Measurements from ENCODE around the gene NOD1. TPM values are rescaled to one million over a fixed set of nuclear protein-coding genes. Genes with fewer than 3 reads are reported as not detected.

The NOD1 gene
- total and polyA plus RNA-seq, 3 donors from 2014 or later: 4.6 to 12.9 (median 11.9) TPM

DNA sequence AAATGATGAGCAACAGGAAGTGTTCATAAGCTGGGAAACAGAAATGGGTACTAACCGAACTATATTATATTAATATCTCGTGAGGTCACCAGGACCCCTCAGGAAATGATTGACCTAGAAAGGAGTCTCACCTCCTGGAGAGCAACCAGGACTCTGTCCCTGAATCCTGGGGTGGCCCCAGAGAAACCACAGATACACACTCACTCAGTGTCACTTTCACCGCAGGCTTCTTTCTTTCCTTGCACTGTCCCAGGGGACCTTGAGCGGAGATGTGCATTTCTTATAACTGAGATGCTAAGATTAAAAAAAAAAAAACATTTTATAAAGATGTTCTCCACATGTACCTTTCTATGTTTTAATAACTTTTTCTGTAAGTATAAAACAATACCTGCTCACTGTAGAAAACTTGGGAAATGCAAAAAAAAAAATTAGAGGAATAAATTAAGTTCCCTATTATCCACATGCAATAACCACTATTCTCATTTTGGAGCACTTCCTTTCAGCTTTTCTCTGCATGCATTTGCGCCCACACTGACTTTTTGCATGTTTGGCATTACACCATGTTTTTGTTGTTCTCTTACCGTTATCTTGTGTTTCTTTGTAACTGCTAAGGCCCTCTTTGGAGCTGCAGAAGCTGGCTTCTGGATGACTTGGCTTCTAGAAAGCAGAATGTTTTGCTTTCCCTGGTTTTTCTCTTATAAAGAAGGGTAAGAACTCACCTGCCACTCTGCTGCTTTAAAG is 15.0 kb downstream of the NOD1 start:
- no peaks in the 10 kb centered on the region for H3K36me3 ChIP-seq (ENCODE audit: low read depth, missing control alignments)
- no peak for DNase-seq
- H3K4me3 ChIP-seq: no peak overlapping the region
- TF ChIP-seq POLR2A (IDR thresholded peaks at IDR 0.05): no peak
- TF ChIP-seq, protein P1, sequence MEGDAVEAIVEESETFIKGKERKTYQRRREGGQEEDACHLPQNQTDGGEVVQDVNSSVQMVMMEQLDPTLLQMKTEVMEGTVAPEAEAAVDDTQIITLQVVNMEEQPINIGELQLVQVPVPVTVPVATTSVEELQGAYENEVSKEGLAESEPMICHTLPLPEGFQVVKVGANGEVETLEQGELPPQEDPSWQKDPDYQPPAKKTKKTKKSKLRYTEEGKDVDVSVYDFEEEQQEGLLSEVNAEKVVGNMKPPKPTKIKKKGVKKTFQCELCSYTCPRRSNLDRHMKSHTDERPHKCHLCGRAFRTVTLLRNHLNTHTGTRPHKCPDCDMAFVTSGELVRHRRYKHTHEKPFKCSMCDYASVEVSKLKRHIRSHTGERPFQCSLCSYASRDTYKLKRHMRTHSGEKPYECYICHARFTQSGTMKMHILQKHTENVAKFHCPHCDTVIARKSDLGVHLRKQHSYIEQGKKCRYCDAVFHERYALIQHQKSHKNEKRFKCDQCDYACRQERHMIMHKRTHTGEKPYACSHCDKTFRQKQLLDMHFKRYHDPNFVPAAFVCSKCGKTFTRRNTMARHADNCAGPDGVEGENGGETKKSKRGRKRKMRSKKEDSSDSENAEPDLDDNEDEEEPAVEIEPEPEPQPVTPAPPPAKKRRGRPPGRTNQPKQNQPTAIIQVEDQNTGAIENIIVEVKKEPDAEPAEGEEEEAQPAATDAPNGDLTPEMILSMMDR (IDR thresholded peaks at IDR 0.05): no peak
- WGBS, 2 donors: 62 to 67% methylated on average over 6 of the region's 6 CpGs
- H3K27me3 ChIP-seq: no peaks in the 10 kb centered on the region
- H3K27ac ChIP-seq: peak overlapping the region in 1 of 2 donors; percentile 8
- no peaks in the 10 kb centered on the region for H3K9me3 ChIP-seq
- intact Hi-C loops (cut with DNase I; ENCODE audit: low total_unique reads): no loop called here
- H3K4me1 ChIP-seq: peaks cover 19% of the 10 kb centered on the region

DNA sequence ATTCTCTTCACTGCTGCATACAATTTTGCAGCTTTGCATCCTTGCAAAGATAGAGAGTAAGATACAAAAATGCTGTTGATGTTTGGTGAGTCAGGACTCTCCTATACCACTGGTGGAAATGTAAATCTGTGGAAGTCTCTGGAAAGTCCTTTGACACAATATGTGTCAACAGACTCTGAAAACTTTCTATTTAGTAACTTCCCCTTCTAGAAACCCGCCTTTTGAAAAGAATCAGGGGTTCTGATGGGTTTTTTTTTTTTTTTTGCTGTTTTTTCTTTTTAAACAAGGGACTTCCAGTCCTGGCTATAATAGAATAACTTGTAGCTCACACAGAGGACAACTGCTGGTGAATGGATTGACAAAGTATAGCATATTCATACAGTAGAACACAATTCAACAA is 16.4 kb downstream of the NOD1 start:
- Histone ChIP-seq H3K36me3 (ENCODE audit: low read depth, missing control alignments) (no peaks in the 10 kb centered on the region), H3K4me3 (no peak overlapping the region), H3K27me3 (no peaks in the 10 kb centered on the region), H3K9me3 (no peaks in the 10 kb centered on the region), H3K4me1 (peaks cover 17% of the 10 kb centered on the region), H3K27ac (no peak overlapping the region)
- no peak for DNase-seq
- TF ChIP-seq, protein P1 (IDR thresholded peaks at IDR 0.05): no peak
- no peak for TF ChIP-seq POLR2A (IDR thresholded peaks at IDR 0.05)
- intact Hi-C loops (cut with DNase I; ENCODE audit: low total_unique reads): no loop called here
- 86 to 94% methylated on average over 1 of the region's 1 CpG for WGBS, 2 donors

DNA sequence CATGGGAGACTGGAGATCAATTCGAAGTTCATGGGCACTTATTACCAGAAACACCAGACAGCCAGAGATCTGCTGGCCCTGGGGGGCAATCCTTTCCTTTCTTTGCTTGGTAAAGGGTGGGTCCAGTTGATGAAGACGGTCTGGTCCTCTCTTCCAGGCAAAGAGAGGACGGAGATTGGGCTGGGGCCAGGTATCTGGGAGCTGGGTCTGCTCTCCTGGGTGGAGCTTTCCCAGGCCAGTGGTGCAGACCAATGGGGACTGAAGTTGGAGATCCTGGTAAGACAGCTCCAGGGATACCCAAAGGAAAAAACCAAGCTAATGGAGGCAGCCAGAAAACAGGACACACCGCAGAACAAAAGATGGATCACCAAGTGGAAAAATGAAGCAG is 18.3 kb downstream of the NOD1 start:
- whole genome bisulfite sequencing, 2 donors: 74 to 86% methylated on average over 4 of the region's 4 CpGs
- H3K4me3 ChIP-seq: no peak overlapping the region
- DNase-seq: no peak
- H3K36me3 ChIP-seq (ENCODE audit: low read depth, missing control alignments): no peaks in the 10 kb centered on the region
- no peaks in the 10 kb centered on the region for H3K9me3 ChIP-seq
- H3K27me3 ChIP-seq: no peaks in the 10 kb centered on the region
- TF ChIP-seq POLR2A (IDR thresholded peaks at IDR 0.05): no peak
- TF ChIP-seq, protein P1 (IDR thresholded peaks at IDR 0.05): no peak
- no peak overlapping the region for H3K27ac ChIP-seq
- intact Hi-C loops (cut with DNase I; ENCODE audit: low total_unique reads): no loop called here
- H3K4me1 ChIP-seq: peaks cover 9% of the 10 kb centered on the region

DNA sequence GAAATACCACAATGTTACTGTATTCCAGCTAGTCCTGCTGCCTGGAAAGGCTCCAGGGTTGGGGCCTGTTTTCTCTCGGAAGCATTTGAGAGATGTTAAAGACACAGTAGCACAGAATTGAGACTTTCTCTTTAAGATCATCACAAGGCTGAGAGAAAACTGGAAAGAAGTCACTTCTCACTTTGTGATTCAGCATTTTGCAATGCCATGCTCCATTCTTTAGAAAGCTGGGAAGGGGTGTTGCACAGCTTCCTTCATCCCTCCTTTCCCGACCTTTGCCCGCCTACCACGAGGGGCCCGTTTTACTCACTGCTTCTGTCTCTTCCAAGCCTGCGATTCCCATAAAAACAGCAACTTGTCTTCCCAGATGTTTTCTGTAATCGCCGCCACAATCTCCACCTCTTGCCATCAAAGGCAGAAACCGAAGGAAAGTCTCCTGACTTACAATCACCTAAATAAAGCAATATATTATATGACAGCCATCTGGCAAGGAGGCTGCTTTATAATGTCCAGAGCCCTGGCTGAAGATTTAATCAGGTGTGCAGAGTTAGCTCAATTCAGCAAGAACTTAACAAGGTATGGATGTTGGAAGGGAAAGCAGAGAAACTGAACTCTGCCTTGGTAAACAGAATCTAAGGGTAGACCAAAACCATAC is 18.9 kb downstream of the NOD1 start:
- TF ChIP-seq, protein P1 (IDR thresholded peaks at IDR 0.05): no peak
- no peak for TF ChIP-seq POLR2A (IDR thresholded peaks at IDR 0.05)
- DNase-seq: peak; percentile 78
- WGBS, 2 donors: 39 to 54% methylated on average over 9 of the region's 9 CpGs
- intact Hi-C loops (cut with DNase I; ENCODE audit: low total_unique reads): no loop called here
- Histone ChIP-seq H3K27ac (peak overlapping the region in 1 of 2 donors; percentile 49), H3K9me3 (no peaks in the 10 kb centered on the region), H3K36me3 (ENCODE audit: low read depth, missing control alignments) (no peaks in the 10 kb centered on the region), H3K4me1 (peaks cover 9% of the 10 kb centered on the region), H3K27me3 (no peaks in the 10 kb centered on the region), H3K4me3 (no peak overlapping the region)
